ENCODE measurements around the gene CFAP69. TPM values are rescaled to one million over a fixed set of nuclear protein-coding genes. Genes with fewer than 3 reads are reported as not detected.

CFAP69 gene
- total RNA-seq, 4 donors from 2014 or later, result 3.0 to 8.6 (median 7.5) TPM

DNA sequence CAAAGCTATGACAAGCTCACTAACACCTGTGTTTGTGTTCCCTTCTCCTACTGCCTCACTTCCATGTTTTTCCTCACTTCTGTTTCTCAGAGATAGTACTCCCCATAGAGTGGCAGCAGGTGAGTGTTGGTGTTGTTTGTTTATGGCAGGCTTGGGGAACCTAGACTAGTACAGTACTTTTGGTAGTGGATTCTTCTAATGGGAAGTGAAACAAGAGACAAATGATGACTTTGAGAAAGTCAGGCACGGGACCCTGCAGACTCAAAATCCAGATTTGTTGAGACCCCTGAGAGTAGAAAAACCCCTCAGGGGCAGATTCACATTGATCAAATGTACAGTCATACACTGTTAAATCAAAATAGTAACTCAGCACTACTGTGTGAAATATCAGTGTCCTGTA is 6.4 kb upstream of the CFAP69 start:
- no peaks in the 10 kb centered on the region for H3K27me3 ChIP-seq
- TF ChIP-seq POLR2AphosphoS5 (IDR thresholded peaks at IDR 0.05) (no peak), EP300 (IDR thresholded peaks at IDR 0.05) (no peak), POLR2A (IDR thresholded peaks at IDR 0.05; ENCODE audit: low read depth) (no peak)
- TF ChIP-seq, protein P1, sequence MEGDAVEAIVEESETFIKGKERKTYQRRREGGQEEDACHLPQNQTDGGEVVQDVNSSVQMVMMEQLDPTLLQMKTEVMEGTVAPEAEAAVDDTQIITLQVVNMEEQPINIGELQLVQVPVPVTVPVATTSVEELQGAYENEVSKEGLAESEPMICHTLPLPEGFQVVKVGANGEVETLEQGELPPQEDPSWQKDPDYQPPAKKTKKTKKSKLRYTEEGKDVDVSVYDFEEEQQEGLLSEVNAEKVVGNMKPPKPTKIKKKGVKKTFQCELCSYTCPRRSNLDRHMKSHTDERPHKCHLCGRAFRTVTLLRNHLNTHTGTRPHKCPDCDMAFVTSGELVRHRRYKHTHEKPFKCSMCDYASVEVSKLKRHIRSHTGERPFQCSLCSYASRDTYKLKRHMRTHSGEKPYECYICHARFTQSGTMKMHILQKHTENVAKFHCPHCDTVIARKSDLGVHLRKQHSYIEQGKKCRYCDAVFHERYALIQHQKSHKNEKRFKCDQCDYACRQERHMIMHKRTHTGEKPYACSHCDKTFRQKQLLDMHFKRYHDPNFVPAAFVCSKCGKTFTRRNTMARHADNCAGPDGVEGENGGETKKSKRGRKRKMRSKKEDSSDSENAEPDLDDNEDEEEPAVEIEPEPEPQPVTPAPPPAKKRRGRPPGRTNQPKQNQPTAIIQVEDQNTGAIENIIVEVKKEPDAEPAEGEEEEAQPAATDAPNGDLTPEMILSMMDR (IDR thresholded peaks at IDR 0.05), result no peak
- intact Hi-C loops (cut with DNase I), result no loop called here
- WGBS, result 94% methylated on average over 1 of the region's 1 CpG
- peaks cover 0 to 4% (median 0%) of the 10 kb centered on the region in 4 donors for H3K36me3 ChIP-seq
- no peaks in the 10 kb centered on the region for H3K4me1 ChIP-seq
- no peak overlapping the region for H3K27ac ChIP-seq (replicated peaks in 1 of 4)
- H3K4me3 ChIP-seq, result no peak overlapping the region
- H3K9me3 ChIP-seq, result no peaks in the 10 kb centered on the region
- no peak for DNase-seq (ENCODE audit: extremely low spot score)

DNA sequence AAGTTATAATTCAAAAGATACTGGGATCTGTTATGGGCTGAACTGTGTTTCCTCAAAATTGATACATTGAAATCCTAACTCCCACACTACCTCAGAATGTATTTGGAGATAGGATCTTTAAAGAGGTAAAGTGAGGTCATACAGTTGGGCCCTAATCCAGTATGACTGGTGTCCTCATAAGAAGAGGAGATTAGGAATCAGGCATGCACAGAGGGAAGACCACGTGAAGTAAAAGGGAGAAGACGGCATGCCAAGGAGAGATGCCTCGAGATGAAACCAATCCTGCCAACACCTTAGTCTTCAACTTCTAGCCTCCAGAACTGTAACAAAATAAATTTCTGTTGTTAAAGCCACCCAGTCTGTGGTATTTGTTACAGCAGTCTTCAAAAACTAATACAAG is 5.9 kb upstream of the CFAP69 start:
- Histone ChIP-seq H3K27ac (replicated peaks in 1 of 4) (no peak overlapping the region), H3K4me1 (peaks cover under 1 to 3% (median 1%) of the 10 kb centered on the region in 4 donors), H3K4me3 (no peak overlapping the region), H3K9me3 (no peaks in the 10 kb centered on the region), H3K36me3 (peaks cover 0 to 4% (median 0%) of the 10 kb centered on the region in 4 donors), H3K27me3 (no peaks in the 10 kb centered on the region)
- no peak for TF ChIP-seq POLR2AphosphoS5 (IDR thresholded peaks at IDR 0.05)
- TF ChIP-seq EP300 (IDR thresholded peaks at IDR 0.05), result no peak
- TF ChIP-seq, protein P1 (IDR thresholded peaks at IDR 0.05), result no peak
- no peak for TF ChIP-seq POLR2A (IDR thresholded peaks at IDR 0.05; ENCODE audit: low read depth)
- WGBS, result 91% methylated on average over 3 of the region's 3 CpGs
- intact Hi-C loops (cut with DNase I), result no loop called here
- no peak for DNase-seq (ENCODE audit: extremely low spot score)

DNA sequence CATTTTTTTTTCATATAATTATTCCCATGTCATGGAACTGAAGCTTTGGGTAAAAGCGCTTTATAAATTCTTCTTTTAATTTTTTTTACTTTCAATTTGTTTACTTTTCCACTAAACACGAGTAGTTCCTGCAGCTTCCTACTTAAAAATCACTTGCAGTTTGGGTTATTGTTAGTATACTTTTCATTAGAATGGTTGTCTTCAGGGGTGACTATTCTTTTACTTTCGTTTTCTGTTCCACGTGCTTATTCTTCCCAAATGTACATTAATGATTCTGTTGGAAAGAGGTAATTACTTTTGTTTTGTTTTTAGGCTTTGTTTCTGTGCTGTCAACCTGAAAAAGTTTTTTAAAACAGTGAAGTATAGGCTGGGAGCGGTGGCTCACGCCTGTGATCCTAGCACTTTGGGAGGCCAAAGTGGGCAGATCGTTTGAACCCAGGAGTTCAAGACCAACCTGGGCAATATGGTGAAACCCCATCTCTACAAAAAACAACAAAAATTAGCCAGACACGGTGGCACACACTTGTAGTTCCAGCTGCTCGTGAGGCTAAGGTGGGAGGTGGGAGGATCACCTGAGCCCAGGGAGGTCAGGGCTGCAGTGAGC is 5.2 kb upstream of the CFAP69 start:
- no peaks in the 10 kb centered on the region for H3K27me3 ChIP-seq
- TF ChIP-seq POLR2A (IDR thresholded peaks at IDR 0.05; ENCODE audit: low read depth) (no peak), POLR2AphosphoS5 (IDR thresholded peaks at IDR 0.05) (no peak), EP300 (IDR thresholded peaks at IDR 0.05) (no peak)
- TF ChIP-seq, protein P1 (IDR thresholded peaks at IDR 0.05), result no peak
- DNase-seq (ENCODE audit: extremely low spot score), result no peak
- 80% methylated on average over 9 of the region's 9 CpGs for WGBS
- H3K4me1 ChIP-seq, result peaks cover 4 to 9% (median 7%) of the 10 kb centered on the region in 4 donors
- peaks cover 0 to 4% (median 0%) of the 10 kb centered on the region in 4 donors for H3K36me3 ChIP-seq
- no peaks in the 10 kb centered on the region for H3K9me3 ChIP-seq
- intact Hi-C loops (cut with DNase I), result no loop called here
- H3K4me3 ChIP-seq, result no peak overlapping the region
- H3K27ac ChIP-seq (replicated peaks in 1 of 4), result no peak overlapping the region

DNA sequence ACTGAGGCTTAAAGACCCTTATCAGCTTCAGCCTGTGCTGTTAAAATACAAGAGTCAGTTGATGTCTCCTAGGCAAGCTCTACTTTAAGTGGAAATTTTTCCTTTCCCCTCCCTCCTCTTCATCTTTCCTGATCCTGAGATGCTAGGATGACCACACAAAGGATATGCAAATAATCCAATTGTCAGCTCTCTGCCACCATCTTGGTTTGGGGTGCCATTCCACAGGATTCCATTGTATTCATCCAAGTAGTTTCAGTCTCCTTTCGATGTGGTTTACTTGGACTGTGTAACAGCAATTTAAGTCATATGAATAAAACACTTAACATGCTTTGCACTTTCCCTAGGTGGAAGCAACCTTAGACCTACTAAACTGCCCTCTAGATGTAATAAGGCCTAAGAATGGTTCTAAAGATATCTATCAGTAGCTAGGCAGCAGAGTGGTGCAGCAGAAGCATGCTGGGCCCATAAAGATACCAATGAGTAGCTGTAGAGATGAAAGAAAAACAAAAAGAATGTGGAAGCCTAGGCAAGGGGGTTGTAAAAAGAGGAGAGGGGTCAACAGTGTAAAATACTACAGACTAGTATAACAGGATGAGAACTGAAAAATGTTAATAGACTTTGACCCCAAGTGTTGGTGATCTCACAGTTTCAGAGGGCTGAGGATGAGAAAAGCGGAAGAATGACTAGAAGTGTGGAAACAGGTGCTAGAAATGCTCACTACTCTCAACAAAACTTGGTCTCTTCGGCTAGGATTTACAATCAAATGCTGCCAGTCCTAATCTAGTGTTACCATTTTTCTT is 2.4 kb upstream of the CFAP69 start:
- Histone ChIP-seq H3K4me3 (no peak overlapping the region), H3K36me3 (peaks cover 0 to 4% (median 0%) of the 10 kb centered on the region in 4 donors), H3K4me1 (peaks cover 12 to 30% (median 20%) of the 10 kb centered on the region in 4 donors), H3K9me3 (no peaks in the 10 kb centered on the region), H3K27ac (replicated peaks in 1 of 4) (no peak overlapping the region), H3K27me3 (no peaks in the 10 kb centered on the region)
- WGBS, result 93% methylated on average over 3 of the region's 3 CpGs
- TF ChIP-seq POLR2AphosphoS5 (IDR thresholded peaks at IDR 0.05), result no peak
- TF ChIP-seq POLR2A (IDR thresholded peaks at IDR 0.05; ENCODE audit: low read depth), result no peak
- TF ChIP-seq EP300 (IDR thresholded peaks at IDR 0.05), result no peak
- TF ChIP-seq, protein P1 (IDR thresholded peaks at IDR 0.05), result no peak
- intact Hi-C loops (cut with DNase I), result no loop called here
- no peak for DNase-seq (ENCODE audit: extremely low spot score)

Measured in esophagus muscularis mucosa (tissue), 4 donors.